PC-3 (cell line): ENCODE data around the gene CASQ1. TPM values are rescaled to one million over a fixed set of nuclear protein-coding genes. Genes with fewer than 3 reads are reported as not detected.

Experiments used
- ATAC-seq: fragments of 200-7000 bp; cut with Tn5 transposase; 2 replicates; pipeline ENCODE4 v1.9.1; 2020; ENCODE audit warnings: mild to moderate bottlenecking, moderate library complexity
- BruUV-seq: library from RNA; stranded (reverse); fragments of 400-500 nt; replicated peaks from 2 replicates; lab custom pipeline; 2021; lab: Mats Ljungman, UMichigan
- CTCF ChIA-PET: fragments of 300-600 bp; sonication (Branson Sonifier 250); formaldehyde crosslinking; loops from one replicate; lab custom pipeline; 2022; ENCODE audit warnings: antibody characterized with exemption; lab: Charles Lee
- POLR2A ChIA-PET: fragments of 300-600 bp; sonication (Branson Sonifier 250); formaldehyde crosslinking; loops from one replicate; lab custom pipeline; 2022; ENCODE audit warnings: antibody characterized with exemption; ENCODE audit not compliant: unreplicated experiment; lab: Charles Lee
- DNase-seq: peaks from one replicate; pipeline ENCODE4 v3.0.0-alpha.2; 2015
- H2AFZ ChIP-seq: fragments of 300-600 bp; sonication (generic); 2 replicates; pipeline ENCODE4 v1.6.0; 2016; ENCODE audit warnings: antibody characterized with exemption, low read length
- H3F3A ChIP-seq: fragments of 300-600 bp; sonication (generic); one replicate; pipeline ENCODE4 v1.6.0; 2017; ENCODE audit warnings: antibody characterized with exemption, low read length, control low read depth, mild to moderate bottlenecking; ENCODE audit not compliant: unreplicated experiment
- H3K27ac ChIP-seq: fragments of 300-600 bp; sonication (generic); 2 replicates; pipeline ENCODE4 v1.5.1; 2016; ENCODE audit warnings: mild to moderate bottlenecking, low read length
- H3K27me3 ChIP-seq: fragments of 300-600 bp; sonication (generic); 2 replicates; pipeline ENCODE4 v1.6.1; 2016; ENCODE audit warnings: low read length, mixed read lengths
- H3K36me3 ChIP-seq: fragments of 300-600 bp; sonication (generic); 2 replicates; pipeline ENCODE4 v1.6.1; 2016; ENCODE audit warnings: low read depth, mixed run types, low read length, mixed read lengths
- H3K4me1 ChIP-seq: fragments of 300-600 bp; sonication (generic); 2 replicates; pipeline ENCODE4 v1.5.1; 2016; ENCODE audit warnings: low read length; ENCODE audit not compliant: insufficient read depth
- H3K4me2 ChIP-seq: fragments of 300-600 bp; sonication (generic); 2 replicates; pipeline ENCODE4 v1.6.0; 2016; ENCODE audit warnings: low read length
- H3K4me3 ChIP-seq: fragments of 300-600 bp; sonication (generic); 2 replicates; pipeline ENCODE4 v1.5.1; 2016; ENCODE audit warnings: mild to moderate bottlenecking, low read length, mixed read lengths
- H3K79me2 ChIP-seq: fragments of 300-600 bp; sonication (generic); 2 replicates; pipeline ENCODE4 v1.6.1; 2017; ENCODE audit warnings: low read length, mixed read lengths
- H3K9ac ChIP-seq: fragments of 300-600 bp; sonication (generic); 2 replicates; pipeline ENCODE4 v1.6.0; 2016; ENCODE audit warnings: mild to moderate bottlenecking, low read length
- H3K9me2 ChIP-seq: fragments of 300-600 bp; sonication (generic); replicated peaks from 2 replicates; pipeline ENCODE4 v1.6.1; 2016; ENCODE audit warnings: mixed run types, low read length, mixed read lengths
- H3K9me3 ChIP-seq: fragments of 300-600 bp; sonication (generic); 2 replicates; pipeline ENCODE4 v1.6.1; 2016; ENCODE audit warnings: low read length, mixed read lengths
- H4K20me1 ChIP-seq: fragments of 300-600 bp; sonication (generic); 2 replicates; pipeline ENCODE4 v1.6.1; 2016; ENCODE audit warnings: low read length, mixed read lengths
- EZH2 ChIP-seq: fragments of 300-600 bp; sonication (generic); IDR thresholded peaks from one replicate; pipeline ENCODE4 v1.6.1; 2017; ENCODE audit warnings: antibody characterized with exemption, mild to moderate bottlenecking, low read length; ENCODE audit not compliant: unreplicated experiment
- EZH2phosphoT487 ChIP-seq: fragments of 300-600 bp; sonication (generic); IDR thresholded peaks from 2 replicates; pipeline ENCODE4 v1.6.1; 2018; ENCODE audit warnings: mild to moderate bottlenecking, antibody characterized with exemption, low read length, borderline replicate concordance
- intact Hi-C: fragments of 100-400 bp; cut with micrococcal nuclease; formaldehyde crosslinking; loops from 2 replicates; pipeline ENCODE4 v1.9.0; 2023
- total RNA-seq: library from RNA; depleted of rRNA; stranded (reverse); fragments of >200 nt; gene quantifications from 2 replicates; pipeline ENCODE4 v1.2.3, GENCODE V29; 2014
- TF ChIP-seq, protein P1 (sequence below): fragments of 300-600 bp; sonication (generic); conservative IDR thresholded peaks from 2 replicates; pipeline ENCODE4 v1.5.1; 2017; ENCODE audit warnings: antibody characterized with exemption, low read depth, mild to moderate bottlenecking, low read length

Gene CASQ1
- total RNA-seq, 1 experiment from 2014 or later: not detected

GRCh38 chr1:160243767-160244166 is 53.4 kb downstream of the CASQ1 start:
- Histone ChIP-seq H3K9me3 (no peaks in the 10 kb centered on the region), H3K4me1 (peaks cover 19% of the 10 kb centered on the region), H3K9me2 (no peaks in the 10 kb centered on the region), H3K27me3 (no peaks in the 10 kb centered on the region), H3K27ac (no peak overlapping the region), H3K4me3 (no peak overlapping the region), H3K79me2 (peaks cover 57% of the 10 kb centered on the region), H3K4me2 (no peak overlapping the region), H2AFZ (no peak overlapping the region), H3F3A (no peaks in the 10 kb centered on the region), H3K36me3 (peaks cover 28% of the 10 kb centered on the region), H4K20me1 (peaks cover 24% of the 10 kb centered on the region), H3K9ac (no peak overlapping the region)
- ChIA-PET CTCF (interaction anchor here (0.5 to 1.9 kb wide), 5 partner anchors 24 to 1211 kb away, joined by 3 to 11 read pairs (median 7); no protein-coding TSS in a partner anchor), POLR2A (interaction anchor here (0.6 kb wide), 1 partner anchor 18 kb away, joined by 3 read pairs; no protein-coding TSS in a partner anchor)
- intact Hi-C loops: loop anchor here (2.0 kb wide), 1 partner anchor 51 kb away; no protein-coding TSS in a partner anchor
- ATAC-seq (no peak), DNase-seq (no peak)
- TF ChIP-seq, protein P1, sequence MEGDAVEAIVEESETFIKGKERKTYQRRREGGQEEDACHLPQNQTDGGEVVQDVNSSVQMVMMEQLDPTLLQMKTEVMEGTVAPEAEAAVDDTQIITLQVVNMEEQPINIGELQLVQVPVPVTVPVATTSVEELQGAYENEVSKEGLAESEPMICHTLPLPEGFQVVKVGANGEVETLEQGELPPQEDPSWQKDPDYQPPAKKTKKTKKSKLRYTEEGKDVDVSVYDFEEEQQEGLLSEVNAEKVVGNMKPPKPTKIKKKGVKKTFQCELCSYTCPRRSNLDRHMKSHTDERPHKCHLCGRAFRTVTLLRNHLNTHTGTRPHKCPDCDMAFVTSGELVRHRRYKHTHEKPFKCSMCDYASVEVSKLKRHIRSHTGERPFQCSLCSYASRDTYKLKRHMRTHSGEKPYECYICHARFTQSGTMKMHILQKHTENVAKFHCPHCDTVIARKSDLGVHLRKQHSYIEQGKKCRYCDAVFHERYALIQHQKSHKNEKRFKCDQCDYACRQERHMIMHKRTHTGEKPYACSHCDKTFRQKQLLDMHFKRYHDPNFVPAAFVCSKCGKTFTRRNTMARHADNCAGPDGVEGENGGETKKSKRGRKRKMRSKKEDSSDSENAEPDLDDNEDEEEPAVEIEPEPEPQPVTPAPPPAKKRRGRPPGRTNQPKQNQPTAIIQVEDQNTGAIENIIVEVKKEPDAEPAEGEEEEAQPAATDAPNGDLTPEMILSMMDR: no peak
- TF ChIP-seq EZH2phosphoT487: no peak
- TF ChIP-seq EZH2: no peak
- BruUV-seq: no TSS peak

DNA sequence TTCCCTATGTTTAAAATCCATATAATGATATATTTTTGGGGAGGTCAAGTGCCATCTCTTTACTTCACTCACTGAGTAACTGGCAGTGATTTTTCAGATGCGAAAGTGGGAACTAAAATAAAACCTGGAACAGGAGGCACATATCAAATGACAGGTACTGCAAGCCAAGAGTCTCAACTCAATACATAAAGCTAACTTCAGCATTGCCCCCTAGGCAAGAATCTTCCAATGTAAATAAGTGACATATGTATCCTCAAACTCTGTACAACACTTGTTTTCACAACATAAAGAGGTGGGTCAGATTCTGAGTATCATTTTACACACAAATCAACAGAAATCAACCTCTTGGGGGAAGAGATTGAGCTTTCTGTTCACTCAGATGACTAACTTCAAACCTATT is 53.8 kb downstream of the CASQ1 start:
- DNase-seq (peak; percentile 64), ATAC-seq (peak; percentile 88)
- Histone ChIP-seq H3K9me2 (no peaks in the 10 kb centered on the region), H3K79me2 (peaks cover 60% of the 10 kb centered on the region), H3K4me1 (peaks cover 19% of the 10 kb centered on the region), H2AFZ (no peak overlapping the region), H3K9ac (no peak overlapping the region), H3K27me3 (no peaks in the 10 kb centered on the region), H4K20me1 (peaks cover 24% of the 10 kb centered on the region), H3F3A (no peaks in the 10 kb centered on the region), H3K4me2 (no peak overlapping the region), H3K9me3 (no peaks in the 10 kb centered on the region), H3K36me3 (peaks cover 24% of the 10 kb centered on the region), H3K27ac (no peak overlapping the region), H3K4me3 (no peak overlapping the region)
- intact Hi-C loops: loop anchor here (2.0 kb wide), 1 partner anchor 51 kb away; no protein-coding TSS in a partner anchor
- TF ChIP-seq EZH2phosphoT487 (no peak), EZH2 (no peak)
- TF ChIP-seq, protein P1: no peak
- ChIA-PET POLR2A (interaction anchor here (0.6 to 1.1 kb wide), 2 partner anchors 18 to 39 kb away, joined by 3 to 5 read pairs; no protein-coding TSS in a partner anchor), CTCF (interaction anchor here (0.7 to 1.9 kb wide), 4 partner anchors 25 to 143 kb away, joined by 4 to 11 read pairs (median 8); no protein-coding TSS in a partner anchor)
- no TSS peak for BruUV-seq

DNA sequence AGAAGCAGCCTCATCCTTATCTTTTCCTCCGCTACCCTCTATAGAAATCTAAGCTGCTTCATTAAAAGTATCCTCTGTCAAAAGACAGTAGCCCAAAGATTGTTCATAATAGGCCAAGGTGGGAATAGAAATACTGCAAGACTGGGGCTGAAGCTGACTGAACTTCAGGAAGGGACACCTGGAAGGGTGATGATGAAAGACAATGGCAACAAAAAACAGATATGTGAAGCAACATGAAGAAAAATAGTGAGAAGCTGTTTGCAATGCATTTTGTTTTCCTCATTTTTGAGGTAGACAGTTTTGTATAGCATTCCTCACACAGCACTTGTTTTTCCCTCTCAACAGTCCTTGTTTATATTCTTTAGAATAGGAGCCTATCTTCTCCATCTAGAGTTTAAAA is 55.1 kb downstream of the CASQ1 start:
- TF ChIP-seq, protein P1: no peak
- TF ChIP-seq EZH2 (no peak), EZH2phosphoT487 (no peak)
- Histone ChIP-seq H3K79me2 (peaks cover 71% of the 10 kb centered on the region), H3K9ac (no peak overlapping the region), H4K20me1 (peaks cover 24% of the 10 kb centered on the region), H3F3A (no peaks in the 10 kb centered on the region), H2AFZ (no peak overlapping the region), H3K9me2 (no peaks in the 10 kb centered on the region), H3K27me3 (no peaks in the 10 kb centered on the region), H3K9me3 (no peaks in the 10 kb centered on the region), H3K4me3 (no peak overlapping the region), H3K27ac (no peak overlapping the region), H3K36me3 (peaks cover 13% of the 10 kb centered on the region; the same call in 1 of the 2 replicates), H3K4me2 (no peak overlapping the region), H3K4me1 (peaks cover 19% of the 10 kb centered on the region)
- no TSS peak for BruUV-seq
- ATAC-seq: no peak
- CTCF ChIA-PET: interaction anchor here (1.9 kb wide), 1 partner anchor 46 kb away, joined by 11 read pairs; no protein-coding TSS in a partner anchor
- intact Hi-C loops: loop anchor here (2.0 kb wide), 1 partner anchor 53 kb away; no protein-coding TSS in a partner anchor
- DNase-seq: no peak
- POLR2A ChIA-PET: interaction anchor here (0.6 kb wide), 1 partner anchor 25 kb away, joined by 6 read pairs; no protein-coding TSS in a partner anchor
